Measurements from ENCODE around the gene RPAP3.
A peak's percentile ranks its signal among the peaks of the same experiment; 100 is the strongest.

RPAP3 gene

GRCh38 chr12:47741340-47741703 is 35.5 kb upstream of the RPAP3 start:
- DNase-seq: peak; percentile 91

- DNase-seq: no peak
Observed at GRCh38 chr12:47740606-47741339, 34.9 kb upstream of the RPAP3 start.

- DNase-seq: no peak
Observed at GRCh38 chr12:47739979-47740378, 34.1 kb upstream of the RPAP3 start.

- DNase-seq: no peak
Observed at GRCh38 chr12:47739297-47739696, 33.5 kb upstream of the RPAP3 start.

- DNase-seq: no peak
Observed at GRCh38 chr12:47737936-47738594, 32.2 kb upstream of the RPAP3 start.

- DNase-seq: no peak
Observed at GRCh38 chr12:47736877-47737676, 31.2 kb upstream of the RPAP3 start.

- no peak for DNase-seq
Observed at GRCh38 chr12:47736216-47736615, 30.4 kb upstream of the RPAP3 start.

- DNase-seq: no peak
Observed at GRCh38 chr12:47735649-47736048, 29.8 kb upstream of the RPAP3 start.

GRCh38 chr12:47734725-47735480 is 29.1 kb upstream of the RPAP3 start:
- DNase-seq: no peak

GRCh38 chr12:47733142-47733541 is 27.3 kb upstream of the RPAP3 start:
- no peak for DNase-seq

GRCh38 chr12:47732504-47732903 is 26.7 kb upstream of the RPAP3 start:
- DNase-seq: no peak

- no peak for DNase-seq
Observed at GRCh38 chr12:47731723-47732122, 25.9 kb upstream of the RPAP3 start.

GRCh38 chr12:47730341-47730744 is 24.5 kb upstream of the RPAP3 start:
- DNase-seq: no peak

- no peak for DNase-seq
Observed at GRCh38 chr12:47729233-47729632, 23.4 kb upstream of the RPAP3 start.

- no peak for DNase-seq
Observed at GRCh38 chr12:47725893-47726292, 20.1 kb upstream of the RPAP3 start.

- DNase-seq: no peak
Observed at GRCh38 chr12:47725091-47725772, 19.4 kb upstream of the RPAP3 start, which contains the start of gene ENDOU. Gene ENDOU (minus strand): TSS chr12:47725490. CDS start chr12:47725413, 77 bp downstream.

GRCh38 chr12:47722941-47723631 is 17.3 kb upstream of the RPAP3 start:
- DNase-seq: no peak

GRCh38 chr12:47722136-47722834 is 16.5 kb upstream of the RPAP3 start:
- no peak for DNase-seq

- DNase-seq: no peak
Observed at GRCh38 chr12:47721431-47721973, 15.7 kb upstream of the RPAP3 start.

GRCh38 chr12:47718531-47718930 is 12.7 kb upstream of the RPAP3 start:
- DNase-seq: no peak
